Measurements from ENCODE around the gene PLIN4. TPM values are rescaled to one million over a fixed set of nuclear protein-coding genes. Genes with fewer than 3 reads are reported as not detected.

The PLIN4 gene
- total and polyA plus RNA-seq, 2 donors from 2014 or later: 1.6 to 2.2 TPM

DNA sequence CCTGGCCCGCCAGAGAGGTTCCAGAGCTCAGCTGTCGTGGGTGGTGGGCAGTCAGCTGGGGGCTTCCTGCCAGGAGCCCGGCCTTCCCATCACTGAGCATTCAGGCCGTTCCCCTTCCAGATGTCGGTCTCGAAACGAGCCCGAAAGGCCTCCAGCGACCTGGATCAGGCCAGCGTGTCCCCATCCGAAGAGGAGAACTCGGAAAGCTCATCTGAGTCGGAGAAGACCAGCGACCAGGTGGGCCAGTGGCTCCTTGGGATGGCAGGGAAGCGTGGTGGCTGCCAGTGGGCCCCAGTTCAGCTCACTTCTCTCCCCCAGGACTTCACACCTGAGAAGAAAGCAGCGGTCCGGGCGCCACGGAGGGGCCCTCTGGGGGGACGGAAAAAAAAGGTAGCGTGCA lies 26.8 kb downstream of the PLIN4 start:
- FAIRE-seq (no peak), DNase-seq (no peak)
- Histone ChIP-seq H3K27ac (ENCODE audit: low read depth in 2 of 2, low read length in 2 of 2) (no peak overlapping the region), H3K9me3 (ENCODE audit: control insufficient read depth in 2 of 3, insufficient read depth in 1 of 3, low read length in 3 of 3) (peaks cover 0 to 3% (median 0%) of the 10 kb centered on the region in 3 donors), H3K27me3 (ENCODE audit: control insufficient read depth, insufficient read depth, low read length) (no peaks in the 10 kb centered on the region), H3K9ac (ENCODE audit: low read length in 3 of 3) (no peak overlapping the region), H3K4me1 (ENCODE audit: control insufficient read depth in 2 of 3, insufficient read depth in 2 of 3, low read depth in 1 of 3, low read length in 3 of 3) (peaks cover 0 to 3% (median 0%) of the 10 kb centered on the region in 3 donors), H3K4me3 (ENCODE audit: low read length in 3 of 3) (no peak overlapping the region), H3K36me3 (ENCODE audit: control insufficient read depth in 2 of 3, insufficient read depth in 3 of 3, low read length in 3 of 3) (peaks cover 7 to 28% (median 13%) of the 10 kb centered on the region in 3 donors)
- intact Hi-C loops (cut with DNase I): no loop called here
- TF ChIP-seq, protein P1, sequence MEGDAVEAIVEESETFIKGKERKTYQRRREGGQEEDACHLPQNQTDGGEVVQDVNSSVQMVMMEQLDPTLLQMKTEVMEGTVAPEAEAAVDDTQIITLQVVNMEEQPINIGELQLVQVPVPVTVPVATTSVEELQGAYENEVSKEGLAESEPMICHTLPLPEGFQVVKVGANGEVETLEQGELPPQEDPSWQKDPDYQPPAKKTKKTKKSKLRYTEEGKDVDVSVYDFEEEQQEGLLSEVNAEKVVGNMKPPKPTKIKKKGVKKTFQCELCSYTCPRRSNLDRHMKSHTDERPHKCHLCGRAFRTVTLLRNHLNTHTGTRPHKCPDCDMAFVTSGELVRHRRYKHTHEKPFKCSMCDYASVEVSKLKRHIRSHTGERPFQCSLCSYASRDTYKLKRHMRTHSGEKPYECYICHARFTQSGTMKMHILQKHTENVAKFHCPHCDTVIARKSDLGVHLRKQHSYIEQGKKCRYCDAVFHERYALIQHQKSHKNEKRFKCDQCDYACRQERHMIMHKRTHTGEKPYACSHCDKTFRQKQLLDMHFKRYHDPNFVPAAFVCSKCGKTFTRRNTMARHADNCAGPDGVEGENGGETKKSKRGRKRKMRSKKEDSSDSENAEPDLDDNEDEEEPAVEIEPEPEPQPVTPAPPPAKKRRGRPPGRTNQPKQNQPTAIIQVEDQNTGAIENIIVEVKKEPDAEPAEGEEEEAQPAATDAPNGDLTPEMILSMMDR (IDR thresholded peaks at IDR 0.05; ENCODE audit: borderline replicate concordance, extremely low read depth, insufficient read depth): no peak

DNA sequence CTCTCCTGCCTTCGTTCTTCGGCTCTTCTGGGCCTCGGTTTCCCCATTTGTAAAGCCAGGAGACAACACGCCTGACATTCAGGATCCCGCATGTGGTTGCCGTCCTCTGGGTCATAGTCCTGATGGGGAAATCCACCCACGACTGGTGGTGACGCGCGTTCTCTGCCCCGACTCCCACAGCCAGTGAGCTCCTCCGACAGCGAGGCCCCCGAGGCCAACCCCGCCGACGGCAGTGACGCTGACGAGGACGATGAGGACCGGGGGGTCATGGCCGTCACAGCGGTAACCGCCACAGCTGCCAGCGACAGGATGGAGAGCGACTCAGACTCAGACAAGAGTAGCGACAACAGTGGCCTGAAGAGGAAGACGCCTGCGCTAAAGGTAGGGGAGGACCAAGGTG lies 29.8 kb downstream of the PLIN4 start:
- no peak overlapping the region for H3K27ac ChIP-seq (ENCODE audit: low read depth in 2 of 2, low read length in 2 of 2)
- no peak for FAIRE-seq
- TF ChIP-seq, protein P1 (IDR thresholded peaks at IDR 0.05; ENCODE audit: borderline replicate concordance, extremely low read depth, insufficient read depth): no peak

DNA sequence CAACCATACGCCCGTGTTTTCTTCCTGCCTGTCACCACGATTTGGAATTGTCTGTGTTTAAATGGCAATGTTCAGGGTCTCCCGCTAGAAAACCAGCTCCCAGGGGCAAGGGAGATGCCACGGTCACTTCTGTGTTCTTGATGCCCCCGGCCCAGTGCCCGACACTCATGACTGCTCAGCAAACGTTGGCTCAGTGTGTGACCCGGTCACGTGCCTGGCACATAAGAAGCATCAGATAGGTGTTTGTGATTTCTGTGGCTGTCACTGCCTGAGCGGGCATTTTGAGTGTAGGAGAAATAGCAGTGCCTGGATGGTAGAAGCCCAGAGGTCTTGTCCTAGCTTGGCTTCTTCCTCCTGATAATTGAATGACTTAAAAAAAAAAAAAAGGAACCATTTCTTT lies 30.7 kb downstream of the PLIN4 start:
- Histone ChIP-seq H3K27ac (ENCODE audit: low read depth in 2 of 2, low read length in 2 of 2) (no peak overlapping the region), H3K27me3 (ENCODE audit: control insufficient read depth, insufficient read depth, low read length) (no peaks in the 10 kb centered on the region), H3K9ac (ENCODE audit: low read length in 3 of 3) (no peak overlapping the region), H3K4me1 (ENCODE audit: control insufficient read depth in 2 of 3, insufficient read depth in 2 of 3, low read depth in 1 of 3, low read length in 3 of 3) (peaks cover 0 to 3% (median 0%) of the 10 kb centered on the region in 3 donors), H3K4me3 (ENCODE audit: low read length in 3 of 3) (no peak overlapping the region), H3K36me3 (ENCODE audit: control insufficient read depth in 2 of 3, insufficient read depth in 3 of 3, low read length in 3 of 3) (peaks cover 7 to 12% (median 7%) of the 10 kb centered on the region in 3 donors), H3K9me3 (ENCODE audit: control insufficient read depth in 2 of 3, insufficient read depth in 1 of 3, low read length in 3 of 3) (peaks cover 0 to 3% (median 0%) of the 10 kb centered on the region in 3 donors)
- DNase-seq (no peak), FAIRE-seq (no peak)
- TF ChIP-seq, protein P1 (IDR thresholded peaks at IDR 0.05; ENCODE audit: borderline replicate concordance, extremely low read depth, insufficient read depth): no peak
- intact Hi-C loops (cut with DNase I): no loop called here

More for the DNA sequence above, 29.8 kb downstream of the PLIN4 start:
- peaks cover 0 to 3% (median 0%) of the 10 kb centered on the region in 3 donors for H3K4me1 ChIP-seq (ENCODE audit: control insufficient read depth in 2 of 3, insufficient read depth in 2 of 3, low read depth in 1 of 3, low read length in 3 of 3)
- no peak overlapping the region for H3K4me3 ChIP-seq (ENCODE audit: low read length in 3 of 3)
- peaks cover 7 to 19% (median 13%) of the 10 kb centered on the region in 3 donors for H3K36me3 ChIP-seq (ENCODE audit: control insufficient read depth in 2 of 3, insufficient read depth in 3 of 3, low read length in 3 of 3)
- no peak for DNase-seq
- H3K9me3 ChIP-seq (ENCODE audit: control insufficient read depth in 2 of 3, insufficient read depth in 1 of 3, low read length in 3 of 3): peaks cover 0 to 3% (median 0%) of the 10 kb centered on the region in 3 donors
- no peak overlapping the region for H3K9ac ChIP-seq (ENCODE audit: low read length in 3 of 3)
- no peaks in the 10 kb centered on the region for H3K27me3 ChIP-seq (ENCODE audit: control insufficient read depth, insufficient read depth, low read length)
- intact Hi-C loops (cut with DNase I): no loop called here

DNA sequence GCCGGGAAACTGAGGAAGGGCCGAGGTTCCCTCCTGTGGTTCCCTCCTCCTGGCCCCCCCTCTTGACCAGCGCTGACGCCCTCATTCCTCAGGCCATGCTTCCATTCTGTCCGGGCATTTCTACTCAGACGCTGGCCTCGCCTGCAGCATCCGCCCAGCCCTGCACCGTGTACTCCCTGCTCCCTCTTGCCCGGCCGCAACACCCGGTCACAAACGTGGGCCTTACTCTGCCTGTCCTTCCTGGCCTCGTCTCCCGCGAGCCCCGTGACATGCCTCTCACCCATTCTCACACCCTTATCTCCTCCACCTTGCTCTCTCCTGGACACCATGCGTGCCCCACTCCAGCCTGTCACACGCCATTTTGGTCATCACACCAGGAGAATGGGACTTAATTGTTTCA lies 34.9 kb downstream of the PLIN4 start:
- TF ChIP-seq, protein P1 (IDR thresholded peaks at IDR 0.05; ENCODE audit: borderline replicate concordance, extremely low read depth, insufficient read depth): no peak
- DNase-seq: no peak
- peaks cover 0 to 3% (median 3%) of the 10 kb centered on the region in 3 donors for H3K36me3 ChIP-seq (ENCODE audit: control insufficient read depth in 2 of 3, insufficient read depth in 3 of 3, low read length in 3 of 3)
- no peak overlapping the region for H3K4me3 ChIP-seq (ENCODE audit: low read length in 3 of 3)
- H3K9ac ChIP-seq (ENCODE audit: low read length in 3 of 3): no peak overlapping the region
- intact Hi-C loops (cut with DNase I): no loop called here
- H3K9me3 ChIP-seq (ENCODE audit: control insufficient read depth in 2 of 3, insufficient read depth in 1 of 3, low read length in 3 of 3): no peaks in the 10 kb centered on the region
- no peaks in the 10 kb centered on the region for H3K27me3 ChIP-seq (ENCODE audit: control insufficient read depth, insufficient read depth, low read length)
- H3K27ac ChIP-seq (ENCODE audit: low read depth in 2 of 2, low read length in 2 of 2): no peak overlapping the region
- H3K4me1 ChIP-seq (ENCODE audit: control insufficient read depth in 2 of 3, insufficient read depth in 2 of 3, low read depth in 1 of 3, low read length in 3 of 3): no peaks in the 10 kb centered on the region
- FAIRE-seq: no peak

Measured in kidney (tissue), 14 donors.